SK-N-MC (cell line): ENCODE measurements around the gene UGGT2.

Experiments used
- DNase-seq: peaks from one replicate; pipeline ENCODE4 v3.0.0-alpha.2; 2011; ENCODE audit warnings: low read depth, low spot score
- H3K27ac ChIP-seq: fragments of 200-600 bp; sonication (generic); 2 replicates; pipeline ENCODE4 v1.5.1; 2016; ENCODE audit warnings: mixed run types
- H3K36me3 ChIP-seq: fragments of 200-600 bp; sonication (generic); 2 replicates; pipeline ENCODE4 v1.6.1; 2017; ENCODE audit warnings: antibody characterized with exemption, low read length, mixed read lengths; ENCODE audit not compliant: insufficient read depth
- H3K4me3 ChIP-seq: fragments of 200-600 bp; sonication (generic); 2 replicates; pipeline ENCODE4 v1.5.1; 2016
- H3K9ac ChIP-seq: fragments of 200-600 bp; sonication (generic); 2 replicates; pipeline ENCODE4 v1.8.0; 2017; ENCODE audit warnings: mixed run types, mixed read lengths; ENCODE audit not compliant: insufficient read length
- H3K9me3 ChIP-seq: fragments of 200-600 bp; sonication (generic); 2 replicates; pipeline ENCODE4 v1.6.1; 2017; ENCODE audit warnings: low read depth, mild to moderate bottlenecking, antibody characterized with exemption, low read length, moderate library complexity, mixed read lengths
- EZH2 ChIP-seq: fragments of 200-600 bp; sonication (generic); IDR thresholded peaks from one replicate; pipeline ENCODE4 v1.6.1; 2017; ENCODE audit warnings: antibody characterized with exemption
- FOXP2 ChIP-seq: optimal IDR thresholded peaks from 2 replicates; pipeline ENCODE3; 2011; ENCODE audit warnings: mild to moderate bottlenecking, moderate library complexity; ENCODE audit not compliant: insufficient read depth; ENCODE audit errors: extremely low read length, control extremely low read depth
- POLR2AphosphoS5 ChIP-seq: IDR thresholded peaks from 2 replicates; pipeline ENCODE4 v1.6.1; 2012; ENCODE audit warnings: mild to moderate bottlenecking, low read depth, low read length, borderline replicate concordance

Gene UGGT2

DNA sequence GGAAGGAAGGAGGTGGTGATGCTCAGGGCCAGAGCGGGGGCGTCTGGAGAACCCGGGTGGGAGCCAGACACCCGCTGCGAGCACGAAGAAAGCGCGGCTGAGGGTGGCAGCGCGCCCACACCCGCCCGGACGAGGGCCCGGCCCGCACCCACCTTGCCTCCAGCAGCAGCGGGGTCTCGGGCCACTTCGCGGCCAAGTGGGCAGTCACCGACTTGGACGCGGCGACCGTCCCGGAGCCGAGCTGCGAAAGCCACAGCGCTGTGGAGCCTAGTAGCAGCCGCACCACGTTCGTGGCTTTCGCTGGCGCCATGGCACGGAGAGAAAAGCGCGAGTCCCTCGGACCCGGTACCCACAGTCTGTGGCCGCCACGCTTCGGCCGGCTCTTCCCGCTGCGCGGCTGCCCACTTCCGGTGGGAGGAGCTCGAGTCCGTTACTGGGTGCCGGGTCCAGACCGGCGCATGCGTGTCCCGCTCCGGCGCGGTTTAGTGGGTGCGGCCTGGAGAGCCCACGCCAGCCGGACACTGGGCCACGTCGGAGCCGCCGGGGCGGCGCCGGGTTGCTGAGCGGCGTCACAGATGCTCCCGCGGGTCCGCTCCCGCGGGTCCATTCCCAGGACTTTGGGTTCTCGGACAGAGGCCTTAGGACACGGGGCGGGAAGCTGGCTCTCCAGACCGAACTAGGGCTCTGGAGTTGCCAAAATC, at the start of gene UGGT2:
Gene UGGT2 (minus strand): TSS at position 399 of the 701 bp plus-strand sequence. CDS start 89 bp downstream, at position 310.
- Histone ChIP-seq H3K9ac (no peak within 1 kb of the TSS), H3K27ac (no peak within 1 kb of the TSS), H3K4me3 (peak within 1 kb of the TSS; percentile 64), H3K9me3 (no peaks in the 10 kb centered on the region), H3K36me3 (no peaks in the 10 kb centered on the region)
- no peak for DNase-seq
- TF ChIP-seq FOXP2 (no peak), EZH2 (peak; percentile 3), POLR2AphosphoS5 (peak; percentile 57)

GRCh38 chr13:96100457-96101220, 47.4 kb upstream of the UGGT2 start:
- Histone ChIP-seq H3K36me3 (no peaks in the 10 kb centered on the region), H3K27ac (no peak overlapping the region), H3K4me3 (no peak overlapping the region), H3K9me3 (no peaks in the 10 kb centered on the region), H3K9ac (no peak overlapping the region)
- no peak for TF ChIP-seq POLR2AphosphoS5
- no peak for TF ChIP-seq FOXP2
- TF ChIP-seq EZH2, result no peak
- DNase-seq, result no peak

GRCh38 chr13:96093296-96094006, 40.2 kb upstream of the UGGT2 start:
- TF ChIP-seq EZH2 (no peak), FOXP2 (no peak), POLR2AphosphoS5 (no peak)
- no peaks in the 10 kb centered on the region for H3K9me3 ChIP-seq

GRCh38 chr13:96091164-96092117, 38.2 kb upstream of the UGGT2 start:
- DNase-seq, result no peak
- Histone ChIP-seq H3K27ac (no peak overlapping the region), H3K4me3 (no peak overlapping the region), H3K9me3 (no peaks in the 10 kb centered on the region), H3K9ac (no peak overlapping the region), H3K36me3 (no peaks in the 10 kb centered on the region)
- TF ChIP-seq POLR2AphosphoS5 (no peak), EZH2 (no peak), FOXP2 (no peak)

More at GRCh38 chr13:96093296-96094006, 40.2 kb upstream of the UGGT2 start:
- no peaks in the 10 kb centered on the region for H3K36me3 ChIP-seq
- H3K27ac ChIP-seq, result no peak overlapping the region
- DNase-seq, result no peak
- H3K9ac ChIP-seq, result no peak overlapping the region
- H3K4me3 ChIP-seq, result no peak overlapping the region

DNA sequence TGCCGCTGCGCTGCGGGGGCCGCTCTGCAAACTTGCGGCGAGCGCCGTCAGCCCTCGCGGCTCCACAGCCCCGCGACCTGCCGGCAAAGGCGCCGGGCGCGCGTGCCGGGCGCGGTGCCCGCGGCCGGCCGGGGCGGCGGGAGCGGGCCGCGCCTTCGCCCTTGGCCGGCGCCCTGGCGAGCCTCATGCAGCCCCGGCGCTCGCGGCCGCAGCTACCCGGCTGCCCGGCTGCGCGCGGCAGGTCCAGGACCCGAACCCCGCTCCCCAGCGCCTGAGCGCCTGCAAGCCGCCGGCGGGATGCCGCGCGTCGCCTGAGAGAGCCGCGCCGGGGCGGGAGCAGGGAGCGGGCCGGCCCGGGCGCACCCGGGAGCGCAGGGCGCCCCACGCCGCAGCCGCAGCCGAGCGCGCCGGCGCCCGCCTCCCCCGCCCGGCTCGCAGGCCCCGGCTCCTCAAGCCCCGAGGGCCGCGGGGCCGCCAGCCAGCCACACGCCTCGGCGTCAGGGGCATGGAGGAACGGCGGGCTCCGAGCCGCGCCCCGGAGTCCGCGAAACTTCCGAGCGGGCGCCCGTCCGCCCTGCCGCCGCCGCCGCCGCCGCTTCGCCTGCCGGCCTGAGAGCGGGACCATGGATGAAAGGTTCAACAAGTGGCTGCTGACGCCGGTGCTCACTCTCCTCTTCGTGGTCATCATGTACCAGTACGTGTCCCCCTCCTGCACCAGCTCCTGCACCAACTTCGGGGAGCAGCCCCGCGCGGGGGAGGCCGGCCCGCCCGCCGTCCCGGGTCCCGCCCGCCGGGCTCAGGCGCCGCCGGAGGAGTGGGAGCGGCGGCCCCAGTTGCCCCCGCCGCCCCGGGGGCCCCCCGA, 37.3 kb upstream of the UGGT2 start:
- no peak overlapping the region for H3K27ac ChIP-seq
- H3K9me3 ChIP-seq, result no peaks in the 10 kb centered on the region
- H3K9ac ChIP-seq, result no peak overlapping the region
- DNase-seq, result no peak
- no peaks in the 10 kb centered on the region for H3K36me3 ChIP-seq
- TF ChIP-seq FOXP2, result no peak
- TF ChIP-seq POLR2AphosphoS5, result no peak
- no peak for TF ChIP-seq EZH2
- H3K4me3 ChIP-seq, result peak overlapping the region; percentile 72

GRCh38 chr13:96089749-96090239, 36.6 kb upstream of the UGGT2 start, which contains the start of gene HS6ST3:
HS6ST3 (plus strand) TSS chr13:96090107.
- DNase-seq, result no peak
- Histone ChIP-seq H3K36me3 (no peaks in the 10 kb centered on the region), H3K4me3 (peak within 1 kb of the TSS; percentile 72), H3K9ac (no peak within 1 kb of the TSS), H3K27ac (no peak within 1 kb of the TSS), H3K9me3 (no peaks in the 10 kb centered on the region)
- TF ChIP-seq POLR2AphosphoS5 (no peak), EZH2 (peak; percentile 77)

DNA sequence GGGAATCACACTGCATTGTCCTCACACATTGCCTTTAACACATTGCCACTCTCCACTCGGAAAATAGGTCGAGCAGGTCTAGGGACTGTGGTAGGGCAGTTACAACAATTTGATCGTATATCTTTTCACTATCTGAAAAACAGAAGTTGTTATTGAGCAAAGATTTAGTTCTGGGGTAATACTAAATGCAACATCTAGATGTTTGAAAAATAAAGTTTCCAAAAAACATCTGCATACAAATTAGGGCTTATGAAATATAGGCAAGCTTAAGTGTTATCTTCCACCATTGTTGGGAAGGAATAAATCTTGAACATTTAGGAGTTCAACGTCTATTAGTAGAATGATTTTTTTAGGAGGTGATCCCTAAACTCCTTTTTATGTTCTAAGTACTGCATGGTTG, 35.9 kb upstream of the UGGT2 start:
- Histone ChIP-seq H3K4me3 (no peak overlapping the region), H3K27ac (no peak overlapping the region), H3K9ac (no peak overlapping the region), H3K36me3 (no peaks in the 10 kb centered on the region), H3K9me3 (no peaks in the 10 kb centered on the region)
- no peak for TF ChIP-seq POLR2AphosphoS5
- no peak for TF ChIP-seq EZH2
- no peak for TF ChIP-seq FOXP2
- no peak for DNase-seq
